ENCODE results near the gene DNAH8. TPM values are rescaled to one million over a fixed set of nuclear protein-coding genes. Genes with fewer than 3 reads are reported as not detected.

DNAH8 gene
- polyA plus RNA-seq, 1 of the 3 experiments (the other 2 are of a cell fraction): not detected

GRCh38 chr6:38942965-38943364, 227.9 kb downstream of the DNAH8 start:
- 4% methylated on average over 1 of the region's 1 CpG for WGBS (ENCODE audit: low lambda C conversion rate)
- no peaks in the 10 kb centered on the region for H3K4me1 ChIP-seq (ENCODE audit: control insufficient read depth in 1 of 2, insufficient read depth in 2 of 2, low read depth in 1 of 2, low read length in 1 of 2)

GRCh38 chr6:38943964-38944363, 228.9 kb downstream of the DNAH8 start:
- Histone ChIP-seq H3K36me3 (replicated peaks in 1 of 2; ENCODE audit: control insufficient read depth in 1 of 2, insufficient read depth in 2 of 2, low read length in 1 of 2) (no peaks in the 10 kb centered on the region), H4K20me1 (ENCODE audit: insufficient read depth) (no peaks in the 10 kb centered on the region), H3K9me3 (no peaks in the 10 kb centered on the region), H3F3A (replicated peaks; ENCODE audit: insufficient read depth) (no peaks in the 10 kb centered on the region), H2AFZ (ENCODE audit: low read depth) (no peak overlapping the region), H3K27me3 (ENCODE audit: insufficient read depth) (no peaks in the 10 kb centered on the region), H3K9ac (no peak overlapping the region), H3K4me1 (ENCODE audit: control insufficient read depth in 1 of 2, insufficient read depth in 2 of 2, low read depth in 1 of 2, low read length in 1 of 2) (no peaks in the 10 kb centered on the region), H3K27ac (ENCODE audit: low read depth in 2 of 2, low read length in 1 of 2) (no peak overlapping the region), H3K4me3 (ENCODE audit: low read depth in 2 of 2, low read length in 1 of 2) (no peak overlapping the region), H3K79me2 (ENCODE audit: insufficient read depth) (no peaks in the 10 kb centered on the region), H3K9me2 (no peaks in the 10 kb centered on the region), H3K4me2 (no peak overlapping the region)
- no peak for TF ChIP-seq MEF2A (IDR thresholded peaks at IDR 0.05; ENCODE audit: borderline replicate concordance, low read depth)
- no peak for TF ChIP-seq SIN3A (IDR thresholded peaks at IDR 0.05; ENCODE audit: borderline replicate concordance, low read depth, low read length)
- TF ChIP-seq TCF12 (IDR thresholded peaks at IDR 0.05): no peak
- TF ChIP-seq SMC3 (IDR thresholded peaks at IDR 0.05; ENCODE audit: low read depth, low read length): no peak
- no peak for TF ChIP-seq IRF3 (IDR thresholded peaks at IDR 0.05; ENCODE audit: low read depth, low read length)
- no peak for TF ChIP-seq PBX3 (IDR thresholded peaks at IDR 0.05)
- TF ChIP-seq CTCF (IDR thresholded peaks at IDR 0.05): no peak
- no peak for TF ChIP-seq YY1 (IDR thresholded peaks at IDR 0.05; ENCODE audit: low read depth)
- TF ChIP-seq GATA2 (CRISPR knock-in tag; IDR thresholded peaks at IDR 0.05): no peak
- TF ChIP-seq EZH2phosphoT487 (IDR thresholded peaks at IDR 0.05; ENCODE audit: borderline replicate concordance, low read depth): no peak
- TF ChIP-seq USF1 (IDR thresholded peaks at IDR 0.05; ENCODE audit: borderline replicate concordance, low read depth): no peak
- no peak for TF ChIP-seq RFX5 (IDR thresholded peaks at IDR 0.05; ENCODE audit: low read length)
- no peak for TF ChIP-seq FOXM1 (IDR thresholded peaks at IDR 0.05; ENCODE audit: low read depth)
- TF ChIP-seq JUND (IDR thresholded peaks at IDR 0.05): no peak
- TF ChIP-seq RXRA (IDR thresholded peaks at IDR 0.05; ENCODE audit: borderline replicate concordance, low read depth): no peak
- ChIA-PET POLR2A (no interaction called here), CTCF (interaction anchor here (0.8 to 1.9 kb wide), 6 partner anchors 11 to 403 kb away, joined by 3 to 8 read pairs (median 4); no protein-coding TSS in a partner anchor)
- no peak for DNase-seq
- 41% methylated on average over 3 of the region's 4 CpGs for WGBS (ENCODE audit: low lambda C conversion rate)

More at GRCh38 chr6:38942965-38943364, 227.9 kb downstream of the DNAH8 start:
- Histone ChIP-seq H3K9me2 (no peaks in the 10 kb centered on the region), H3K4me3 (ENCODE audit: low read depth in 2 of 2, low read length in 1 of 2) (no peak overlapping the region), H3K4me2 (no peak overlapping the region), H3F3A (replicated peaks; ENCODE audit: insufficient read depth) (no peaks in the 10 kb centered on the region), H3K9ac (no peak overlapping the region), H3K27me3 (ENCODE audit: insufficient read depth) (no peaks in the 10 kb centered on the region), H3K36me3 (replicated peaks in 1 of 2; ENCODE audit: control insufficient read depth in 1 of 2, insufficient read depth in 2 of 2, low read length in 1 of 2) (no peaks in the 10 kb centered on the region), H3K27ac (ENCODE audit: low read depth in 2 of 2, low read length in 1 of 2) (no peak overlapping the region), H3K79me2 (ENCODE audit: insufficient read depth) (no peaks in the 10 kb centered on the region), H3K9me3 (no peaks in the 10 kb centered on the region), H2AFZ (ENCODE audit: low read depth) (no peak overlapping the region), H4K20me1 (ENCODE audit: insufficient read depth) (no peaks in the 10 kb centered on the region)
- ChIA-PET POLR2A (no interaction called here), CTCF (interaction anchor here (0.5 to 1.9 kb wide), 4 partner anchors 10 to 71 kb away, joined by 3 to 8 read pairs (median 5); no protein-coding TSS in a partner anchor)
- no peak for DNase-seq
- no peak for TF ChIP-seq PBX3 (IDR thresholded peaks at IDR 0.05)
- TF ChIP-seq GABPA (IDR thresholded peaks at IDR 0.05; ENCODE audit: low read depth): no peak
- no peak for TF ChIP-seq FOXJ3 (CRISPR knock-in tag; IDR thresholded peaks at IDR 0.05)
- no peak for TF ChIP-seq GATA2 (CRISPR knock-in tag; IDR thresholded peaks at IDR 0.05)
